GM12872 (cell line): Measurements from ENCODE around the gene LHPP.

Experiments used
- CTCF ChIP-seq: IDR thresholded peaks from 3 replicates; pipeline ENCODE4 v1.5.1; 2011; ENCODE audit warnings: low read depth, mild to moderate bottlenecking, low read length, moderate library complexity; ENCODE audit not compliant: insufficient read depth

Gene LHPP

GRCh38 chr10:124578231-124579010 lies 116.8 kb downstream of the LHPP start:
- no peak for TF ChIP-seq CTCF

- no peak for TF ChIP-seq CTCF
Measured at GRCh38 chr10:124579011-124579399, 117.4 kb downstream of the LHPP start.

- no peak for TF ChIP-seq CTCF
Measured at GRCh38 chr10:124586142-124586541, 124.5 kb downstream of the LHPP start.

GRCh38 chr10:124587811-124588211 lies 126.2 kb downstream of the LHPP start:
- no peak for TF ChIP-seq CTCF

- TF ChIP-seq CTCF, result no peak
Measured at GRCh38 chr10:124588736-124589490, 127.3 kb downstream of the LHPP start.

- no peak for TF ChIP-seq CTCF
Measured at GRCh38 chr10:124589491-124590041, 127.9 kb downstream of the LHPP start.
